ENCODE data around the gene GRM4. TPM values are rescaled to one million over a fixed set of nuclear protein-coding genes. Genes with fewer than 3 reads are reported as not detected.
"Not testable (repeated sequence)": the region's sequence is repeated elsewhere in the genome, so short reads cannot be mapped to it uniquely, and the experiment has no call there.

The GRM4 gene
- total RNA-seq = 0.29 TPM
- long read RNA-seq = 0 reads

- Histone ChIP-seq H3K27ac (no peak within 1 kb of the TSS), H3K36me3 (no peaks in the 10 kb centered on the region), H3K4me3 (peak within 1 kb of the TSS; percentile 34), H3K9me3 (no peaks in the 10 kb centered on the region), H3K4me1 (peaks cover 17% of the 10 kb centered on the region), H3K27me3 (peaks cover 67% of the 10 kb centered on the region)
- ATAC-seq (no peak), DNase-seq (peak; percentile 49)
- intact Hi-C loops (cut with DNase I) = no loop called here
- no peak for TF ChIP-seq CTCF (IDR thresholded peaks at IDR 0.05)
These were observed at the start of gene GRM4 for GRCh38 chr6:34146021-34146782. TSS of gene GRM4 (minus strand) at chr6:34146087. CDS start at chr6:34133496, 12,591 bp downstream.

- no peaks in the 10 kb centered on the region for H3K9me3 ChIP-seq
- DNase-seq = no peak
- no peak overlapping the region for H3K27ac ChIP-seq
- intact Hi-C loops (cut with DNase I) = loop anchor here (5.0 kb wide), 1 partner anchor 218 kb away; no protein-coding TSS in a partner anchor
- no peaks in the 10 kb centered on the region for H3K36me3 ChIP-seq
- no peak overlapping the region for H3K4me3 ChIP-seq
- TF ChIP-seq CTCF (IDR thresholded peaks at IDR 0.05) = no peak
- H3K4me1 ChIP-seq = no peaks in the 10 kb centered on the region
- no peaks in the 10 kb centered on the region for H3K27me3 ChIP-seq
- no peak for ATAC-seq
These were observed 48.9 kb upstream of the GRM4 start for GRCh38 chr6:34194772-34195171.

GRCh38 chr6:34190504-34191122, 44.7 kb upstream of the GRM4 start:
- intact Hi-C loops (cut with DNase I) = no loop called here
- no peak for TF ChIP-seq CTCF (IDR thresholded peaks at IDR 0.05)
- no peaks in the 10 kb centered on the region for H3K36me3 ChIP-seq
- ATAC-seq = no peak
- H3K9me3 ChIP-seq = no peaks in the 10 kb centered on the region
- H3K4me3 ChIP-seq = no peak overlapping the region
- no peak overlapping the region for H3K27ac ChIP-seq
- no peaks in the 10 kb centered on the region for H3K27me3 ChIP-seq
- DNase-seq = peak; percentile 54
- H3K4me1 ChIP-seq = no peaks in the 10 kb centered on the region

- Histone ChIP-seq H3K9me3 (no peaks in the 10 kb centered on the region), H3K27me3 (no peaks in the 10 kb centered on the region), H3K4me1 (no peaks in the 10 kb centered on the region), H3K36me3 (no peaks in the 10 kb centered on the region), H3K4me3 (no peak overlapping the region), H3K27ac (no peak overlapping the region)
- DNase-seq = peak; percentile 65
- peak; percentile 55 for ATAC-seq
- no peak for TF ChIP-seq CTCF (IDR thresholded peaks at IDR 0.05)
- intact Hi-C loops (cut with DNase I) = no loop called here
These were observed 44.1 kb upstream of the GRM4 start for GRCh38 chr6:34189806-34190503.

- H3K27me3 ChIP-seq; H3K4me1 ChIP-seq; ATAC-seq; H3K27ac ChIP-seq; H3K36me3 ChIP-seq; H3K9me3 ChIP-seq; H3K4me3 ChIP-seq; intact Hi-C loops (cut with DNase I): not testable (repeated sequence)
- peak; percentile 30 for DNase-seq
These were observed 38.8 kb upstream of the GRM4 start for GRCh38 chr6:34184726-34185125.

Data from upper lobe of right lung (tissue), 1 donor.